Astrocyte of the cerebellum (primary cell): ENCODE measurements around the gene MGLL.
A peak's percentile ranks its signal among the peaks of the same experiment; 100 is the strongest.
"Not testable (repeated sequence)": the region's sequence is repeated elsewhere in the genome, so short reads cannot be mapped to it uniquely, and the experiment has no call there.

Experiments
- DNase-seq: peaks from one replicate; pipeline ENCODE4 v3.0.0-alpha.2; 2011; ENCODE audit warnings: low read depth
- H3K4me3 ChIP-seq: 2 replicates; pipeline ENCODE4 v1.5.1; 2011; ENCODE audit warnings: mild to moderate bottlenecking, low read depth, low read length, moderate library complexity
- in situ Hi-C: cut with HindIII; loops from 2 replicates; pipeline ENCODE4 v1.10.0; 2017; ENCODE audit warnings: low sequenced_read_pairs
- TF ChIP-seq, protein P1 (sequence below): IDR thresholded peaks from 2 replicates; pipeline ENCODE4 v1.5.1; 2012; ENCODE audit warnings: low read length, low read depth, moderate library complexity, mild to moderate bottlenecking; ENCODE audit errors: missing control alignments

MGLL gene

DNA sequence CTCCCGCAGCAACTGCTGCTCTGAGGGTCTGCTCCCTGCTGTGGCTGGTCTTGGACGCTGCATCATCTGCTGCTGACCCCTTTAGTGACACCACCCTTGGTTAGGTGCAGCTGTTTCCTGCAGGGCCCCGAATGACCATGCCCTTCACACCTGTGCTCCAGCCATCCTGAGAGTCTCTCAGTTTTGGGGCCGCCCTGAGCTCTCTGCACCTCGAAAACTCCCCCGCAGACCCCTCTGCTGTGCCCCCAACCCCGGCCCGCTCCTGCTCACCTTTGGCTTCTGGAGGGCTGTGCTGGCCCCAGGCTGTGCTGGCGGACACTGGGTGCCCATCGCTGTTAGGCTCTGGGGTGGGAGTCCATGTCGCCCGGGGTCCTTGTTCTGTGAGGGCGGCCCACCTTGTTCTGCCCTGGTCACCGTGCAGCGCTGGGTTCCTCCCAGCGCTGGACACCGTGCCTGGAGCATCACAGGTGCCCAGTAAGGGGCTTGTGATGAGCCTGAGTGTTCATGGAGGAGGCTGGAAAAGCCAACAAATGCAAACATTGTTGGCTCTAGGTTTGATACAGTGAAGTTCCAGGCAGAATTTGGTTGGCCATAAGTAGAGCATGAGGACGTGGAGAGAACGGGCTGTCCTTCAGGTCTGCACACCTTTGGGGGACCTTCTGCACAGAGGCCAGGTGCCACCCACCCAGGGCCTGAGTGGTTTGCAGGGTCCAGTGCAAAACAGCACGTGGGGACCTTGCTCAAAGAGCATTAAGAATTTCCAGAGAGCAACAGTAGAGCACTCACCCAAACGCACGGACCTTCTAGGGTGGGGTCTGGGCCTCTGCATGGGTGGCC lies 137.2 kb downstream of the MGLL start:
- no peak overlapping the region for H3K4me3 ChIP-seq
- TF ChIP-seq, protein P1, sequence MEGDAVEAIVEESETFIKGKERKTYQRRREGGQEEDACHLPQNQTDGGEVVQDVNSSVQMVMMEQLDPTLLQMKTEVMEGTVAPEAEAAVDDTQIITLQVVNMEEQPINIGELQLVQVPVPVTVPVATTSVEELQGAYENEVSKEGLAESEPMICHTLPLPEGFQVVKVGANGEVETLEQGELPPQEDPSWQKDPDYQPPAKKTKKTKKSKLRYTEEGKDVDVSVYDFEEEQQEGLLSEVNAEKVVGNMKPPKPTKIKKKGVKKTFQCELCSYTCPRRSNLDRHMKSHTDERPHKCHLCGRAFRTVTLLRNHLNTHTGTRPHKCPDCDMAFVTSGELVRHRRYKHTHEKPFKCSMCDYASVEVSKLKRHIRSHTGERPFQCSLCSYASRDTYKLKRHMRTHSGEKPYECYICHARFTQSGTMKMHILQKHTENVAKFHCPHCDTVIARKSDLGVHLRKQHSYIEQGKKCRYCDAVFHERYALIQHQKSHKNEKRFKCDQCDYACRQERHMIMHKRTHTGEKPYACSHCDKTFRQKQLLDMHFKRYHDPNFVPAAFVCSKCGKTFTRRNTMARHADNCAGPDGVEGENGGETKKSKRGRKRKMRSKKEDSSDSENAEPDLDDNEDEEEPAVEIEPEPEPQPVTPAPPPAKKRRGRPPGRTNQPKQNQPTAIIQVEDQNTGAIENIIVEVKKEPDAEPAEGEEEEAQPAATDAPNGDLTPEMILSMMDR: no peak
- DNase-seq: no peak
- in situ Hi-C loops: no loop called here

DNA sequence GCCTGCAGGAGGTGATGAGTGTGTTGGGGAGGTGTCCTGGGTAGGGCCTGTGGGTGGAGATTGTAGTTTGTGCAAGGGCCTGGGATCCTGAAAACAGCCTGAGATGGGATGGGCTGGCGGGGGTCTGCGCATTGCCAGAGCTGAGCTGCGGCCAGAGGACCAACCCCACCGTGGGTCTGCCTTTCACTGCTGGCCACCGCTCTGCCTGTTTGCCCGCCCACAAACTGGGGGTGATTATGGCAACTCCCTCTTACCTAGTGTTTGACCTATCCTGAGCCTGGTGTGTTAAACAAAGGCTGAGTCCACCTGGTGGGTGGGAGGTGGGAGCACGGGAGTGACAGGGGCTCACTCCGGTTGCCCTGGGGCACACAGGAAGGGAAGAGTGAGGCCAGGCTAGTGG lies 139.8 kb downstream of the MGLL start:
- in situ Hi-C loops: no loop called here
- TF ChIP-seq, protein P1: no peak
- H3K4me3 ChIP-seq: no peak overlapping the region
- no peak for DNase-seq

DNA sequence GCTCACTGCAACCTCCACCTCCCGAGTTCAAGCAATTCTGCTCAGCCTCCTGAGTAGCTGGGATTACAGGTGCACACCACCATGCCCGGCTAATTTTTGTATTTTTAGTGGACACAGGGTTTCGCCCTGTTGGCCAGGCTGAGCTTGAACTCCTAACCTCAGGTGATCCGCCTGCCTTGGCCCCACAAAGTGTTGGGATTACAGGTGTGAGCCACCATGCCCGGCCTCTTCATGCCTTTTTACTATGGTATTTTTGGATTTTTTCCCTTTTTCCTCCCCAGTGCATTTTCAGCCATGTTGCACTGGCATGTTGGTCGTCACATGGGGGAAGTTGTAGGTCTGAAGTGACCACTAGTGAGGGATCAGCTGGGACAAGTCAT lies 140.2 kb downstream of the MGLL start:
- in situ Hi-C loops: not testable (repeated sequence)

DNA sequence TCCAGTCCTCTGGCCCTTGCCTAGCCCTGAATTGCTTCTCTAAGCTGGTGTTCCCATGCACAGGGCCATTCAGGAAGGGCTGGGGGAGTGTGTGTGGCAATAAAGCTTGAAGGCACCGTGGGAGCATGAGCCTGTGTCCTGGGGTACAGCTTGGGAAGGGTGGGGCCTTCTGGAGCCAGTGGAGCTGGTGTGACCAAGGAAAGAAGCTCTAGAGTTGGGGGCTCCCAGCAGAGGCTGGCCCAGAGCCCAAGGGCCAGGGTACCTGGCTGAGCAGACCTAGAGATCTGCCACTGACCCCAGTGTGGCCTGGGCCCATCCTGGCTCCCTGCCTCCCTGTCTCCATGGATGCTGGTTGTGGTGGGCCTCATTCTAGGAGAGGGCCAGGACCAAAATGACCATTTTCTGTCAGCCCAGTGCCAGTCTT lies 141.5 kb downstream of the MGLL start:
- no peak for DNase-seq
- TF ChIP-seq, protein P1: no peak
- in situ Hi-C loops: no loop called here
- no peak overlapping the region for H3K4me3 ChIP-seq

More for the DNA sequence above, 140.2 kb downstream of the MGLL start:
- not testable (repeated sequence) for DNase-seq, H3K4me3 ChIP-seq

DNA sequence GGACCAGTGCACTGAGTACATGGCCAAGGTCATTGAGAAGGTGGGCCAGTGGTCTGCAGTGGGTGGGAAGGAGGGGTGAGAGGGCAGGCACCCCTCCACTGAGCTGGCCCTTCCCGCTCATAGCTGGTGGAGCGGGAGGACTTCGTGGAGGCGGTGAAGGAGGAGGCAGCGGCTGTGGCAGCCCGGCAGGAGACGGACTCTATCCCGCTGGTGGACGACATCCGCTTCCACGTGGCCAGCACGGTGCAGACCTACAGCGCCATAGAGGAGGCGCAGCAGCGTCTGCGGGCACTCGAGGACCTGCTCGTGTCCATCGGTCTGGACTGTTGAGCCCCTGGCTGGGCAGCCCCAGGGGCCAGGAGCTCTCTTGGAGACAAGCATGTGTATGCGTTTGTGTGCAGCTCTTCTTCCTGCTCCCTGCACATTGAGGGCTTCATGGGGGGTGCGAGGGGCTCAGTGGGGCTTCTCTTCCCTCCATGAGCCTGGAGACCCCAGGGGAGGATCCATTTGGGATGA lies 142.1 kb downstream of the MGLL start:
- in situ Hi-C loops: no loop called here
- TF ChIP-seq, protein P1: no peak
- no peak overlapping the region for H3K4me3 ChIP-seq
- DNase-seq: no peak

DNA sequence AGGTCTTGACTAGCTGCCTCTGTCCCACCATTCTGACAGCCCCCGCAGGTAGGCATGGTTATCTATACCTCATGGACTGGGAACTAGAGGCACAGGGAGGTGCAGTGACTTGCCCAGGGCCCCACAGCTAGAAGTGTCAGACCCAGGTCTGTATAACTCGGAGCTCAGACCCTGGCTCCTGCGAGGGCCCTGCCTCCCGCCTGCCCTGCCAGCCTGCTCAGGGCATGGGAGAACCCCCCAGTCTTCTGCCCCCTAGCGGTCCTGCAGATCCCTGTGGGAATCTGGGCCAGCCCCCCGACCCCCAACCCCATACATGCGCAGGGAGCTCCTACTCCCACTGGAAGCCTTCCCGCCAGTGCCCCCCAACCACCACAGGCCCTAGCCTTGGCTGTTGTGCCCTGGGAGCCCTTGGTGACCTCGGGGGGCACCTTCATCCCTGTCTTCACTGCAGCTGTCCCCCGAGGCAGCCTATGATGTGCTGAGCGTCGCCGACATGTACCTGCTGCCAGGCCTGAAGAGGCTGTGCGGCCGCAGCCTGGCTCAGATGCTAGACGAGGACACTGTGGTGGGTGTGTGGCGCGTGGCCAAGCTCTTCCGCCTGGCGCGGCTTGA lies 142.7 kb downstream of the MGLL start:
- no peak for DNase-seq
- in situ Hi-C loops: no loop called here
- no peak overlapping the region for H3K4me3 ChIP-seq
- TF ChIP-seq, protein P1: peak; percentile 8
